ENCODE results near the gene TSKU.
"Not testable (repeated sequence)": the region's sequence is repeated elsewhere in the genome, so short reads cannot be mapped to it uniquely, and the experiment has no call there.

The TSKU gene

DNA sequence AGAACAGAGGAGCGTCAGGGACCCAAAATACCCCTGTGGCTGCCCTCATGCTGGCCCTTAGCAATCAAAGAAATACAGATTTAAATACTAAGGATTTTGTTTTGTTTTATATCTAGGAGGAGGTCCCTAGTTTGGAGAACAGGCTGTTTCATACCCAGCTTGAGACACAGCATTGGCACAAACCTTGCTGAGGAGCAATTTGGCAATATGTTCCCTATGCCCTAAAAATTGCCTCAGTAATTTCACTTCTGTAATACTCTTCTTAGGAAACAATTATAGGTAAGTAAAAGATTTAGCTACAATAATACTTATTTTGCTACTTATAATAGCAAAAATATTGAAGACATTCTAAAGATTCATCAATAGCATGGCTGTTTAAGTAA is 37.0 kb downstream of the TSKU start:
- ChIA-PET POLR2A (no interaction called here), CTCF (interaction anchor here (1.0 kb wide), 1 partner anchor 86 kb away, joined by 3 read pairs; no protein-coding TSS in a partner anchor)
- TF ChIP-seq, protein P1, sequence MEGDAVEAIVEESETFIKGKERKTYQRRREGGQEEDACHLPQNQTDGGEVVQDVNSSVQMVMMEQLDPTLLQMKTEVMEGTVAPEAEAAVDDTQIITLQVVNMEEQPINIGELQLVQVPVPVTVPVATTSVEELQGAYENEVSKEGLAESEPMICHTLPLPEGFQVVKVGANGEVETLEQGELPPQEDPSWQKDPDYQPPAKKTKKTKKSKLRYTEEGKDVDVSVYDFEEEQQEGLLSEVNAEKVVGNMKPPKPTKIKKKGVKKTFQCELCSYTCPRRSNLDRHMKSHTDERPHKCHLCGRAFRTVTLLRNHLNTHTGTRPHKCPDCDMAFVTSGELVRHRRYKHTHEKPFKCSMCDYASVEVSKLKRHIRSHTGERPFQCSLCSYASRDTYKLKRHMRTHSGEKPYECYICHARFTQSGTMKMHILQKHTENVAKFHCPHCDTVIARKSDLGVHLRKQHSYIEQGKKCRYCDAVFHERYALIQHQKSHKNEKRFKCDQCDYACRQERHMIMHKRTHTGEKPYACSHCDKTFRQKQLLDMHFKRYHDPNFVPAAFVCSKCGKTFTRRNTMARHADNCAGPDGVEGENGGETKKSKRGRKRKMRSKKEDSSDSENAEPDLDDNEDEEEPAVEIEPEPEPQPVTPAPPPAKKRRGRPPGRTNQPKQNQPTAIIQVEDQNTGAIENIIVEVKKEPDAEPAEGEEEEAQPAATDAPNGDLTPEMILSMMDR (IDR thresholded peaks at IDR 0.05; ENCODE audit: control extremely low read depth, extremely low read depth, low read depth, missing control alignments): no peak

DNA sequence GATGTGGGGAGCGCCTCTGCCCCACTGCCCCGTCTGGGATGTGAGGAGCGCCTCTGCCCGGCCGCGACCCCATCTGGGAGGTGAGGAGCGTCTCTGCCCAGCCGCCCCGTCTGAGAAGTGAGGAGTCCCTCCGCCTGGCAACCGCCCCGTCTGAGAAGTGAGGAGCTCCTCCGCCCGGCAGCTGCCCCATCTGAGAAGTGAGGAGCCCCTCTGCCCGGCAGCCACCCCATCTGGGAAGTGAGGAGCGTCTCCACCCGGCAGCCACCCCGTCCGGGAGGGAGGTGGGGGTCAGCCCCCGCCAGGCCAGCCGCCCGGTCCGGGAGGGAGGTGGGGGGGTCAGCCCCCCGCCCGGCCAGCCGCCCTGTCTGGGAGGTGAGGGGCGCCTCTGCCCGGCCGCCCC is 38.2 kb downstream of the TSKU start:
- POLR2A ChIA-PET: not testable (repeated sequence)

More for the DNA sequence above, 37.0 kb downstream of the TSKU start:
- no peak for DNase-seq (ENCODE audit: extremely low spot score)

DNA sequence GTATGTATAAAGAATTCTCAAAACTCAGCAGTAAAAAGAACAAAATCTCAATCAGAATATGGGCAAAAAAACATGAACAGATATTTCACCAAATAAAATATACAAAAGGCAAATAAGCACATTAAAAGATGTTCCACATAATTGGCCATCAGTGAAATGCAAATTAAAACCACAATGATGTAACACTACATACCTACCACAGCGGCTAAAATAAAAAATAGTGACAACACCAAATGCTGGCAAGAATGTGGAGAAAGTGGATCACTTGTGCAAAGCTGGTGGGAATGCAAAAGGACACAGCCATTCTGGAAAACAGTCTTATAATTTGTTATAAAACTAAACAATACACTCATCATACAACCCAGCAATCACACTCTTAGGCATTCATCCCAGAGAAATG is 39.2 kb downstream of the TSKU start:
- ChIA-PET POLR2A (no interaction called here), CTCF (no interaction called here)
- TF ChIP-seq, protein P1 (IDR thresholded peaks at IDR 0.05; ENCODE audit: control extremely low read depth, extremely low read depth, low read depth, missing control alignments): no peak
- DNase-seq (ENCODE audit: extremely low spot score): no peak

More for the DNA sequence above, 38.2 kb downstream of the TSKU start:
- DNase-seq (ENCODE audit: extremely low spot score); CTCF ChIA-PET: not testable (repeated sequence)

DNA sequence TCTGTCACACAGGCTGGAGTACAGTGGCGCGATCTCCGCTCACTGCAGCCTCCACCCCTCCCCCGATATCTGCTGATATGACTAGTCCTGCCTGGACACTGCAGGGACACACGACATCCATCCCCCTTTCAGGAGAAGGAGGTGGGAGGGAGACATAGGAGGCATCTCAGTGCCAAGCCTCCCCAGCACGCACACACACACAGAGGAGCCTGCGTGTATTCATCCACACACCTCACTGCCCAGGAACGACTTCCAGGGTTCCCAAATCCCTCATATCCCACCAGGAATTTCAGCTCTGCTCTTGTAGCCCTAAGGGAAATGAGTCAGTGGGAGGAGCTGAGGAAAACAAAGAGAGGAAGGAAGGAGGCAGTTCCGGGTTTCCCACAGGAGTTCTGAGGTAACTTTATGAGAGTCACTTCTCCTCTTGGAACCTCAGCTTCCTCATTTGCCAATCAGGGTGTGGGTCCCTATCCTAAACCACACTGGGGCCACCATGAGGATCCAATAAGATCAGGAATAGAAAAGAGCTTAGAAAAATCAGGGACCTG is 40.4 kb downstream of the TSKU start:
- no peak for DNase-seq (ENCODE audit: extremely low spot score)
- CTCF ChIA-PET: interaction anchor here (1.4 kb wide), 1 partner anchor 14 kb away, joined by 5 read pairs; no protein-coding TSS in a partner anchor
- POLR2A ChIA-PET: no interaction called here
- TF ChIP-seq, protein P1 (IDR thresholded peaks at IDR 0.05; ENCODE audit: control extremely low read depth, extremely low read depth, low read depth, missing control alignments): no peak

DNA sequence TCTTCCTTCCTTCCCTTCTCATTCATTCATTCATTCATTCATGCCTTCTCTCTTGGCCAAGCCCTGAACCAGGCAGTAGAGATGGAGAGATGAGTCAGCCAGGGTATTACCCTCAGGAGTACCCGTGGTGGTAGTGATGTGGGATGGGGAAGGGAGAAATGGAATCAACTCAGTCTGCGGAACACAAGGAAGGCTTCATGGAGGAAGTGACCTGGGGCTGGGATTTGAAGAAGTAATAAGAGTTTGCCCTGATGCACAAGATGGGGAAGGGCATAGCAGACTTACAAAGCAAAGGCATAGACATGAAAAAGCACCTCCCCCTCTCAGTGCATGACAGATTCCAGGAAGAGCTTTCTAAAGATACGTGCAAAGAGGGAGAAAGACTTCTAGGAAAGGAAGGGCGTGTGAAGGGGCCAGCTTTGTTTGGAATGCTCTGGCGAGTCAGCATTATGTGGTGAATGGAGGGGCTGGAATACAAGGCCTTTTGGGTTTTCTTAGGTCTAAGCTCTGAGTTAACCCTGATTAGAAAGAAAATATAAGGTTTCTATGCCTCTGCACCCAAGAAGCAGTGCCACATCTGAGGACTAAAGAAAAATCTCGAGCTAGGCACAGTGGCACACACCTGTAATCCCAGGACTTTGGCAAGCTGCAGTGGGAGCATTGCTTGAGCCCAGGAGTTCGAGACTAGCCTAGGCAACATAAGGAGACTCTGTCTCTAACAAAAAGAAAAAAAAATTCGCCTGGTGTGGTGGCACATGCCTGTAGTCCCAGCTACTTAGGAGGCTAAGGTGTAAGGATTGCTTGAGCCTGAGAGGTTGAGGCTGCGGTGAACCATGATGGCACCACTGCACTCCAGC is 41.2 kb downstream of the TSKU start:
- ChIA-PET CTCF (interaction anchor here (1.4 kb wide), 1 partner anchor 14 kb away, joined by 5 read pairs; no protein-coding TSS in a partner anchor), POLR2A (no interaction called here)
- TF ChIP-seq, protein P1 (IDR thresholded peaks at IDR 0.05; ENCODE audit: control extremely low read depth, extremely low read depth, low read depth, missing control alignments): no peak
- no peak for DNase-seq (ENCODE audit: extremely low spot score)

DNA sequence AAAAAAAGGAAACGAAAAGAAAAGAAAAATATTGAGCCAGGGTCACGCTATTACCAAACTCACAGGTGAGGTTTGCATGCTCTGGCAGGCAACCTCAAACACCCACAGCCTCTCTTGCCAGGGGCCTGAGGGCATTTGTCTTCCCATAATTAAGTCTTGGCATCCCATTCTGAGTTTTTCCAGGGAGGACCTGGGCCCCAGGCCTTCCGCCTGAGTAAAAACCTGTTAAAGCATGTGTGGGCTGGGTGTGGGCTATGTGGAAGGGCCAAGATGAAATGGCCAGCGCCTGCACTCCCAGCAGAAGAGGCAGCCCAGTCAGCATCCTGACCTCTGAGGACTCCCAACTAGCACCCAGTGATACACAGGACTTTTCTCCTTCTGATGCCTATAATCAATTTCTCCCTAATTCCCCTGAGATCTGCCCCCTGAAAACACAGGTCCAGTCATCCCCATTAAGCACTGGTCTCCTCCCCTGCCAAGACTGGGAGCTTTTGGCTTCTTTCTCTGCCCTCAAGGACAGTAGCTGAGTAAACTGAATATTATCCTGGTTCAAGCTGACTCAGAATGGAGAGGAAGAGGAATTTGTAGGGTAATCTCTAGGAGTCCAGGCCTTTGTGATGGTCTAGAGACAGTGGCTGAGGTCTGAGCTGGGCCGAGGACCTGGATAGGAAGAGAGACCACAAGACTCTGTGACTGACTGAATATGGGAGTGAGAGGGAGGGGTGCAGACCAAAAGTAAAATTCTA is 42.0 kb downstream of the TSKU start:
- DNase-seq (ENCODE audit: extremely low spot score): no peak
- POLR2A ChIA-PET: no interaction called here
- CTCF ChIA-PET: no interaction called here
- TF ChIP-seq, protein P1 (IDR thresholded peaks at IDR 0.05; ENCODE audit: control extremely low read depth, extremely low read depth, low read depth, missing control alignments): no peak

Data from GM10248 (cell line).